IPS-NIHi7 (cell line): ENCODE data around the gene VASH1.

Experiments
- DNase-seq: peaks from one replicate; pipeline ENCODE4 v3.0.0; 2012; ENCODE audit warnings: mixed read lengths; ENCODE audit errors: extremely low spot score

The VASH1 gene

GRCh38 chr14:76772300-76773187, 11.3 kb downstream of the VASH1 start:
- DNase-seq, result peak; percentile 71

GRCh38 chr14:76773188-76773885, 12.1 kb downstream of the VASH1 start:
- peak; percentile 52 for DNase-seq

DNA sequence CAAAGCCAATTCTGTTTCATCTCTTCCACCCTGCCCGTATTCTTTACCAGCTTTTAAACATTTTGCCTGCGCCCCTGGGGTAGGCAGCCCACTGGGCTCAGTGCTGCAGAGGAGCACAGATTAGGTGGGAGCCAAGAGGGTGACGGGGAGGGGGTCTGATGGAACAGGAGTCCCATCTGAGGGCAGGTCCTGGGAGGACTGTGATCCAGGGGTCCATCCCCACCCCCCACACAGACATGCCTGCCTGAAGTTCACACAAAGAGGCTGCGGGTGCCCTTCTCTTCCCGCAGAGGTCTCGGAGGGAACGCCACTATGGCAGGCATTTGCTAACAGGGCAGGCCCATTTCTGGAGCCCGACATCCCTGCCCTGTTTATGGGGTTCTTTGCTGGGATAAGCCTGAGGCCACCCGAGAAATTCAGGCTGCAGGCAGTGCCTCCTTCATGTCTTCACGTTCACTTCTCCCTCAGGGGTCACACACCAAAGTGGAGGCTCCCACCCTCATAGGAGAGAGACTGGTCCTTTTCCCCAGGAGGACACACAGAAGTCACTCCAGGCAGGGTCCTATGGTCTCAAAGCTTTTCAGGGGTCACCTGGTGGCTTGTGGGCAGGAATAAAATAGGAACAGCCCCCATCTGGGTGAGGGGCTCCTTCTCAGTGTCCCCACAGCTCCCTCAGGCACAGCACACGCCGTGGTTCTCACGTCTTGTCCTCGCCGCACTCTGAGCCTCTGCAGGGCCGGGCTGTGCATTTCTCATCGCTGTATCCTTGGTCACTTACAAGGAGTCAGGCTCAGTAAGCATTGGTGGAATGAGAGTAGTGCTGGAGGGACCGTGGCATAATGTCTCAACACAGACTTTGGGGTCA, 12.9 kb downstream of the VASH1 start:
- DNase-seq, result no peak

DNA sequence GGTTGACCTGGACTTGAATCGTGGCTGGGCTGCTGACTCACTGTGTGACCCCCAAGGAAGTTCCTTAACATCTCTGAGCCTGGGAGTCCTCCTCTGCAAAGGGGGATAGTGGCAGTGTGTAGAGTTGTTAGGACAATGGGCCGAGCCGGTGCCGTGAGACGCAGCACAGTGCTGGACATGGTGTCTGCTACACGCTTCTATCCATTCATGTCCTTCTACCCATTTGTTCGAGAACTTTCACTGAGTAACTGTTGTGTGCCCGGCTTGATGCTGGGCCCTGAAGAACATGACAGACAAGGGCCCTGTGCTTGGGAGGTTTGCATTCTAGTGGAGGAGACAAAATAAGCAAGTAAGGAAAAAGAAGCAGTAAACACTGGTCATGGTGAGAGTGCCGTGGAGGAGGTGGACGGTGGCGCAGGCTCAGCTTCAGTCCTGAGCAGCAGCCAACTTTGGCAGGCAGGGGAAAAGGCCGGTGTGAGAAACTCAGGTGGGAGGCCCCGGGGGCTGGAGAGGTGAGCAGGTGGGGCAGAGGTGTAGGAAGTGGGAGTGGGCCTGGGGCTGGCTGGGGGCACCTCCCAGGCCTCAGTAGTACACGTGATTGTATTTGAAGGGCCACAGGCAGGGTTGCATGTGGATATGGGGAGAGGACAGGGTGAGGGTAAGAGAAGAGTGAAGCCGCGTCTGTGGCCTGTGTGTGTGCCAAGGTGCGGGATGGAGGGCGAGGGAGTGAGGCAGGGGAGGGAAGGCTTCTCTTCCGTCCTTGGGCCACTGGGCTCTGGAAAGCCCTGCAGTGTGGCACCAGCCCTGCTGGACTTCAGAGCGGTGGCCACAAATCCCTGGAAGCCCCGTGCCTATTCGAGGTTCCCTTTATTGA, 13.8 kb downstream of the VASH1 start:
- no peak for DNase-seq

DNA sequence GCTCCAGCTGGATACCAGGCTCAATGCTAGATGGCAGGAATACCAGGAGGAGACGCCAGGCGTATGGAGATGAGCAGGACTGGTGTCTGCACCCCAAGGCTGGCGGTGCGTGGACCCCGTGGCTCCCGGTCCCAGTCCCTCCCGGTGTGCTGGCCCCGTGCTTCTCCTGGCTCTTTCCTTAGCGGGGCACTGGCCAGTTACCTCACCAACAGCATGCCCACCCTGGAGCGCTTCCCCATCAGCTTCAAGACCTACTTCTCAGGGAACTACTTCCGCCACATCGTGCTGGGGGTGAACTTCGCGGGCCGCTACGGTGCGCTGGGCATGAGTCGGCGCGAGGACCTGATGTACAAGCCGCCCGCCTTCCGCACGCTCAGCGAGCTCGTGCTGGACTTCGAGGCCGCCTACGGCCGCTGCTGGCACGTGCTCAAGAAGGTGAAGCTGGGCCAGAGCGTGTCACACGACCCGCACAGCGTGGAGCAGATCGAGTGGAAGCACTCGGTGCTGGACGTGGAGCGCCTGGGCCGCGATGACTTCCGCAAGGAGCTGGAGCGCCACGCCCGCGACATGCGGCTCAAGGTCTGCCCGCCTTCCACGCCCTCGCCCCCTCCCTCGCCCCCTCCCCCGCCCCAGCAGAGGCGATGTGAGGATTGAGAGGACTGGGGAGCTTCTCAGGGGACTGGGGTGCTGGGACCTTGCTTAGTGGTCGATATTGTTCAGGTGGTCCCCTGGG, 14.6 kb downstream of the VASH1 start:
- DNase-seq, result no peak

GRCh38 chr14:76776428-76777251, 15.4 kb downstream of the VASH1 start:
- DNase-seq, result peak; percentile 46

DNA sequence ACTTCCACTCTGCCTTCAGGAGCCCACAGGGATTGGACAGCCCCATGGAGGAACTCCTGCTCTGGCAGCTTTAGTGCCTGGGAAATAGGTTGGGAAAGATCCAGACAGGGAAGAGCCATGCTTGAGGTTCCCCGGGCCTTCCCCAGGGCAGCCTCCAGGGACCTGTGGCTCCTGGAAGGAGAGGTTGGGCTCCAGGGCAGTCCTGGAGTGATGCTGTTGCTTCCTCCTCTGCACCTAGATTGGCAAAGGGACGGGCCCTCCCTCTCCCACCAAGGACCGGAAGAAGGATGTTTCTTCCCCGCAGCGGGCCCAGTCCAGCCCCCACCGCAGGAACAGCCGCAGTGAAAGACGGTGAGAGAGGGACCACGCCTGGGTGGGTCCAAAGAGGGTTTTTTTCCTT, 16.5 kb downstream of the VASH1 start:
- no peak for DNase-seq

DNA sequence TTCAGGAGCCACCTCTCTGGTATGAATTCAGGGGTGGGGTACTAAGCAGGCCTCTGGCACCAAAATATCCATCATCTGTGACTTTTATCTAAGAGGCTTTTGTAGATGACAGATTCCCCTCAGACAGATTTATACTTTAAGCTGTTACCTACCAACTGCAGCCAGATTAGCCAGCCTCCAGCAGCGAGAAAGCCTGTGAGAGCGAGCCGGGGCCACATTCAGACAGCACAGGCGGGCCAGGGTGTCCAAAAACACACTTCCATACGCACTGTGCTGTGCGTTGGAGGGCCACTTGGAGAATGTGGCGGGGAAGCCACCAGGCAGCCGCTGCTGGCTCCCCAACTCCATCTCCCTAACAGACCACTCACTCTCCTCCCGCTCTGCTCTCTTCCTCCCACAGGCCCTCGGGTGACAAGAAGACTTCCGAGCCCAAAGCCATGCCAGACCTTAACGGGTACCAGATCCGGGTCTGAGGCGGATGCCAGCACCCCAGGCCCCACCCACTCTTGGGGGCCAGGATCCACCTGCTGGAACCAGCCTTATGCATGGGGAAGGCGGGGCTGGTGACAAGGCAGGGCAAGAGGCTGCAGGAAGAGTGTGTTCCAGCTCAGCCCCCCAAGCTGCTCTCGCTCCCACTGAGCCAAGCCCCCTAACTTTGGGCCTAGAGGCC, 17.4 kb downstream of the VASH1 start:
- DNase-seq, result no peak

GRCh38 chr14:76779221-76780057, 18.2 kb downstream of the VASH1 start:
- no peak for DNase-seq

DNA sequence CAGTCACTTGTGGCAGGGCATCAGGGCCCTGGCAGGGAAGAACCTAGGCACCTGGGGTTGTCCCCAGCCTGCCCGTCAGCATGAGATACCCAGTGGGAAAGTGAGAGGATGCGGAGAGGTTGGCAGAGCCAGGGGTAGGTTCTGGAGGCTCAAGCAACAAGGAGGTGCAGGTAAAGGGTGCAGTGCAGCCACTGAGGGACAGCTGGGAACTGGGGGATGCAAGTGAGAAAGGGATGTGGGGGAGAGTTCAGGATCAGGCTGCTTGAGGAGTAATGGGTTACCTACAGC, 18.7 kb downstream of the VASH1 start:
- no peak for DNase-seq

DNA sequence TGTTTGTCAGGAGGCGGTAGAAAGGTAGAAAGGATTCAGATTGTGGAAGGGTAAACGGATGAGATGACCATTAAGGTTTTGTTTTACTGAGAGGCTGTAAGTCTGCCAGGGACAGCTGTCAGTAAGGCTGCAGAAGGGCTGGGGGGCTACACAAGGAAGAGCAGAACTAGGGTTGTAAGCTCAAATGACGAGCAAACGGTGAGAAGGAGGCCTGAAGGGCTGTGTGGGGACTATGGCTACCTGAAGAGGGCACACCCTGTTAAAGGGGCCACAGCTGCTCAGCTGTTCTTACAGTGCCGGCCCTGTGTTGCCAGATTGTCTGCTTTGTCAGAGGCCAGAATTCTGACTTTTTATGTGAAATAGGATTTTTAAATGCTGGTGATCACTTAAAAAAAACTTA, 19.1 kb downstream of the VASH1 start:
- no peak for DNase-seq

DNA sequence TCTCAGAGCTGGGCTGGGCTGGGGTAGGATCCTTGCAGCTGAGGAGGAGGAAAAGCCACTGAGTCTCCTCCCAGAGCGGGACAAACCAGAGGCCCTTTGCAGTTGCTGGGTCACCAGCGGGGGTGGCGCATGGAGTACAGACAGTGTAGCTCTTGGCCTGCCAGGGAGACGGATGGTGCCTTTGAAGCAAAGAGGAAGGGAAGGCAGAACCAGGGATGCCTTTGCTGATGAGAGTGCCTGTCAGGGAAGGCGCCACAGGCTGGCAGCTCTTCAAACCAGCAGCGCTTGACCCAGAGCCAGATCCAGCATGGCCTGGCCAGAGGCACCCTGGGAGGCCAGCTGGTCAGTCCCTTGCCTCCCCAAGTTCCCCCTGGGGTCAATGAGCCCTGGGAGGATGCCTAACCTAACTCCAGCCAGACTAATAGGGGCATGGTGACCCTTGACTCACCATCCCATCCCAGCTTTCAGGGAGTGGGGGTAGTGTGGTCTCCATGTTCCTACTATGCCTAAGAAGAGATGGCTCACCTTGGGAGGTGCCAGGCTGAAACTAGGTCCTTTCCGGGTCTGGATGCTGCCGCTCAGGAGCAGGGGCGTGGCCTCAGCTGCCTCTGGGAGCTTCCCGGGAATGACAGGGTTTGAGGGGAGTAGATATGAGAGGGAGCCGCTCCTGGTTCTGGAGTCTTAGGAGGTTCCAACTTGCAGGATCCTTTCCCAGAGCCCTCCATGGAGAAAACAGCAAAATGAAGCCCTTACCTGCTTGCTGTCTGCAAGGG, 19.8 kb downstream of the VASH1 start:
- no peak for DNase-seq

GRCh38 chr14:76781648-76782051, 20.4 kb downstream of the VASH1 start:
- no peak for DNase-seq

DNA sequence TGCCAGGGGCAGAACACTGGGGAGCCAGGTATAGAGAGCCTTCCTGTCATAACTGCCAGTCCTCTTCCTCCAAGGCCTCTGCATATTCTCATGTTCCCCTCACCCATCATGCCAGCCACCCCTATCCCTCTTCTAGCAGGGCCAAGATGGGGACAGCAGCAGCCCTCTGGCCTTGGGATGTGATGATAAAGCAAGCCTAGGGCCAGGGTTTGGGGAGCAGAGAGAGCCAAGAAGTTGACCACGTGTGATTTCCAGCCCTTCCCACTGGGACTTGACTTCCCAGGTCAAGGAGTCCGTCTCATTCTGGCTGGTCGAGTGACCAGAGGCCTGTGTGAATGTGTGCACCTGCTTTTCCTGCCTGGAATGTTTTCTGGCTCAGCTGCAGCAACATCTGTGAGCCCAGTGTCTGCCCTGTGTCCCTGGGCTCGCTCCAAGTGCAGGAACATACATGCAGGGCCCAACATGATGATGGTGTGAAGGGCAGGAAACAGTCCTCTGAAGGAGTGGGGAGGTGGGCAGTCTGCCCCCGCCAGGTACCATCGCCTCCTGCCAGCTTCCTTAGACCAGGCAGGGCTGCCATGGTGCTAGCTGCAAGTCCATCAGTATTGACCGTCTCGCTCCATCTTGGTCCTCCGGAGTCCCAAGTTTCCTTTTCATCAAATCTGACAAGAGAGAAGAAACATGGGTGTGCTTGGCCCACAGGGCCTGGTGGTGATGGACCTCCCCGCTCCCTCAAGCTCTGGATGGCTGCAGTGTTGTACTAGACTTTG, 21.0 kb downstream of the VASH1 start:
- no peak for DNase-seq

DNA sequence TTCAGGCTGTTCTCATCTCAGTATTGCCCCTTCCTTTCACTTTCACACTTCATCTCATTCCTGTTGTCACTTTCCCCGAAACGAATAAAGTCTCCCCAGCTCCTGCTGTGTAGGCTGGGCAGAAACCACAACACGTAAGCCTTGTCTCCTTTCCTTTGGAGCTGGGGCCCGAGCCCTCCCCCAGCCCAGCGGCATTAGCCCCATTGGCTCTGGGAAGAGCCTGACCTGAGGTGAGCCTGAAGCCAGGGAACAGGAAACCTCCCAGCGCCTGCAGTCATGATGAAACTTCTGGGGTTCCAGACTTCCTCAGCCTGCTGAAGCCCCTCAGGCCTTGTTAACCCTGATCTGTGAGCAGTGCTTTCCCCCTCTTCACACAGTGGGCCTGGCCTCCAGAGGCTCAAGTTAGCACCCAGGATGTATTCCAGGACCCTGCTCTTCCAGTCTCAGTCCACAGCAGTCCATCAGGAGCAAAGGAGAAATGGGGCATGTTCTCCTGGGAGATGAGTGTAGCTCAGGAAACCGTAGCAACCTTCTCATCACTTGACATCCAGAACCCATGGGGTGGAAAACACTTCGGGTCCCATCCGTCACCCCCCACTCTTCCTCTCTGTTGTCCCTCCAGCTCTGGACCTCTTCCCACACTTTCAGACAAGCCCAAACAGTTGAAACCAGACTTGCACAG, 21.8 kb downstream of the VASH1 start:
- no peak for DNase-seq

- DNase-seq, result no peak
These were observed 23.1 kb downstream of the VASH1 start for GRCh38 chr14:76784266-76784874.
